ENCODE data around the gene PLCB3. TPM values are rescaled to one million over a fixed set of nuclear protein-coding genes. Genes with fewer than 3 reads are reported as not detected.

Gene PLCB3
- total and polyA plus RNA-seq, 2 donors (not counting 3 experiments of a cell fraction or from before 2014, with no cell fraction given): 32.3 to 61.1 TPM

GRCh38 chr11:64202992-64203391 is 48.3 kb upstream of the PLCB3 start:
- POLR2A ChIA-PET: no interaction called here
- intact Hi-C loops (cut with micrococcal nuclease): no loop called here

More at GRCh38 chr11:64202992-64203391, 48.3 kb upstream of the PLCB3 start:
- TF ChIP-seq CTCF (IDR thresholded peaks at IDR 0.05; ENCODE audit: extremely low read depth in 1 of 2, insufficient read depth in 1 of 2, low read depth in 1 of 2, low read length in 2 of 2) (no peak), JUN (IDR thresholded peaks at IDR 0.05; ENCODE audit: borderline replicate concordance, insufficient read depth, insufficient read length, low read depth) (no peak), GATA2 (IDR thresholded peaks at IDR 0.05; ENCODE audit: insufficient read depth, insufficient read length, low read depth, low read length) (no peak), FOS (IDR thresholded peaks at IDR 0.05; ENCODE audit: borderline replicate concordance, insufficient read depth, low read length) (no peak), EZH2 (IDR thresholded peaks at IDR 0.05; ENCODE audit: borderline replicate concordance, low read depth, low read length, severe bottlenecking) (no peak), MAX (IDR thresholded peaks at IDR 0.05; ENCODE audit: insufficient read depth, insufficient read length) (no peak), POLR2A (IDR thresholded peaks at IDR 0.05; ENCODE audit: low read depth, low read length) (no peak), MYC (IDR thresholded peaks at IDR 0.05; ENCODE audit: low read depth, low read length) (no peak), POLR2AphosphoS5 (IDR thresholded peaks at IDR 0.05; ENCODE audit: insufficient read depth, low read depth, low read length) (no peak)
- Histone ChIP-seq H3K4me2 (ENCODE audit: insufficient read depth, low read length) (no peak overlapping the region), H3K9me3 (replicated peaks; ENCODE audit: control insufficient read depth, insufficient read depth, low read length) (no peaks in the 10 kb centered on the region), H4K20me1 (replicated peaks; ENCODE audit: control insufficient read depth, extremely low read depth, insufficient read depth, low read length) (no peaks in the 10 kb centered on the region), H3K27me3 (ENCODE audit: control insufficient read depth in 2 of 2, insufficient read depth in 2 of 2, low read length in 2 of 2) (no peaks in the 10 kb centered on the region), H3K9ac (replicated peaks; ENCODE audit: extremely low read depth, insufficient read depth, low read length) (no peak overlapping the region), H3K36me3 (ENCODE audit: control insufficient read depth in 2 of 2, extremely low read depth in 1 of 2, insufficient read depth in 2 of 2, low read length in 2 of 2) (peaks cover 14 to 35% of the 10 kb centered on the region in 2 experiments), H2AFZ (ENCODE audit: low read depth, low read length) (no peak overlapping the region), H3K4me1 (ENCODE audit: control insufficient read depth, extremely low read depth, insufficient read depth, low read length) (peaks cover 24% of the 10 kb centered on the region), H3K79me2 (ENCODE audit: control insufficient read depth, insufficient read depth, low read length) (no peaks in the 10 kb centered on the region), H3K27ac (ENCODE audit: insufficient read depth, low read depth, low read length) (no peak overlapping the region), H3K4me3 (replicated peaks in 1 of 3; ENCODE audit: insufficient read depth in 1 of 3, low read depth in 1 of 3, low read length in 3 of 3) (no peak overlapping the region), H3K9me1 (replicated peaks; ENCODE audit: control insufficient read depth, extremely low read depth, insufficient read depth, low read length) (no peaks in the 10 kb centered on the region)
- FAIRE-seq: no peak
- dilution Hi-C loops (cut with MboI; ENCODE audit: extremely low pct_ligation_motif_present, low sequenced_read_pairs): no loop called here
- DNase-seq (ENCODE audit: low read depth, low spot score): no peak
- CTCF ChIA-PET: interaction anchor here (1.4 to 11.5 kb wide), 5 partner anchors 10 to 100 kb away, joined by 4 to 413 read pairs (median 27); partner anchors contain the start of genes CATSPERZ, ESRRA, PLCB3 and STIP1
- BruUV-seq (replicated peaks): no TSS peak

All from endothelial cell of umbilical vein (primary cell).